Measurements from ENCODE around the gene COL4A6. TPM values are rescaled to one million over a fixed set of nuclear protein-coding genes. Genes with fewer than 3 reads are reported as not detected.

Gene COL4A6
- total RNA-seq, 2 donors from 2014 or later, result 0.73 to 1.0 TPM

DNA sequence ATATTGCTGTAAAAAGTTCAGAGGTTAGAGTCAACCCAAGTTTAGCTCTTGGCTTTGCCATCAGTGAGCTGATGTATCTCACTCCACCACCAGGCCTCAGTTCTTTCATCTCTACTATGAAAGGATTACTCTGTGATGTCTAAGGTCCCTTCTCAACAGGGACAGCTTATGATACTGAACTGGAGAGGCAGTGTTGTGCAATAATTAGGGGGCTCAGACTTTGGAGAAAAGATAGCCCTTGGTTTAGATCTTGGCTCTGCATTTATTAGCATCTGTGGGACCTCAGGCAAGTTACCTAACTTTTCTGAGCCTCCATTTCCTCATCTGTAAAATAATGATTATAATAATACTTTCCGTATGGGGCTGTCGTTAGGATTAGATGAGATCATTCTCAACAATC lies 89.0 kb downstream of the COL4A6 start:
- ATAC-seq (no peak), DNase-seq (no peak)
- intact Hi-C loops (cut with DNase I, micrococcal nuclease), result no loop called here

DNA sequence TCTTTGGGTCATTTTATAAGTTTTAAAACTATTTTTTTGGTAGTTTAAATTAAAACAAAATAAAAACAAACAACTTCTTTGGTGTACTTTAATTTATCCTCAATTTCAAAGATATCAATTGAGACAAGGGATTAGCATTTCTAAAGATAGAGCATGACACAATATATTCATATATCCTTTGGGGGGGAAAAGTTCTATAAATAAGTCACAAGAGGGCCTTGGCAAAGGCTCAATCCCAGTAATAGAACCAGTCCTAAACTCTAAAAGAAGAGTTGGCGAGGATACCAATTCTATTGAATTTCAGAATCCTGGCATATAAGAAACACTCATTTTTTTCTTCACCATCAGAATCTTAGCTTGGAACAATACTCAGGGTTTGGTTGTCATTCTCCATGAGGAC lies 89.7 kb downstream of the COL4A6 start:
- DNase-seq (no peak), ATAC-seq (no peak)
- intact Hi-C loops (cut with DNase I, micrococcal nuclease), result no loop called here

DNA sequence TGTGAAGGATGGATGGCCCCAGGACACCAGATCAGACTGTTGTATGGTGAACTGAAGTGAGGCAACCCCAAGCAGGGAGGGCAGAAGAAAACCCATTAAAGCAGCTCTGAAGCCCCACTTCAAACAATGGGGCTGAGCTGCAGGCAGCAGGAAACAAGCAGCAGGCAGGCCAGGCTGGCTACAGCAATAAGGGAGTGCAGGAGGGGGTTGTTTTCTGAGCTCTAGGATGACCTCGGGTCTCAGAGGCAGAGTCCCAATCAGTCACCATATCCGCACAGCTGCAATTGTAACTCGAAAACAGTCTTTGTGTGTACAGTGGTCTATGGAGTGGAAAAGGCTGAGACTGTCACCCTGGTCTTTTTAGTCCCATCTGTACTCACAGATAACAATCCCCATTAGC lies 90.4 kb downstream of the COL4A6 start:
- no peak for DNase-seq
- intact Hi-C loops (cut with DNase I, micrococcal nuclease), result no loop called here

DNA sequence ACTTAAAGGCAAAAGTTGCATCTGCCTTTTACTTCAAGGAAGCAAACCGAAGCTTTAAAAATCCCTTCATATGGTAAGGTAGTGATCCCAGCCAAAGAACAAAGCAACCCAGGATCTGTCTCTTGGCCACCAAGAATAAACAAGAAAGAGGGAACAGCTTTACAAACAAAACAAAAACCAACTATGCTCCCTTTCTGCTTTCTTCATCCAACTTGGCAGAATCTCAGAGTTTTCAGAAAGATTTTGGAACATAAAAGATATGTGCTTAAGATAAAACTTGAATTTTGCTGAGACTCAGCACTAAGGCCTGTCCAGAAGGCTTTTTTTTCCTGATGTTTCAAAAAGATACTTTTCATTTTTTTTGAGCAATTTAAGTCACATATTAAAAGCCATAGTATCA lies 94.0 kb downstream of the COL4A6 start:
- DNase-seq (no peak), ATAC-seq (no peak)
- intact Hi-C loops (cut with DNase I, micrococcal nuclease), result no loop called here

More for the DNA sequence above, 90.4 kb downstream of the COL4A6 start:
- ATAC-seq, result no peak

DNA sequence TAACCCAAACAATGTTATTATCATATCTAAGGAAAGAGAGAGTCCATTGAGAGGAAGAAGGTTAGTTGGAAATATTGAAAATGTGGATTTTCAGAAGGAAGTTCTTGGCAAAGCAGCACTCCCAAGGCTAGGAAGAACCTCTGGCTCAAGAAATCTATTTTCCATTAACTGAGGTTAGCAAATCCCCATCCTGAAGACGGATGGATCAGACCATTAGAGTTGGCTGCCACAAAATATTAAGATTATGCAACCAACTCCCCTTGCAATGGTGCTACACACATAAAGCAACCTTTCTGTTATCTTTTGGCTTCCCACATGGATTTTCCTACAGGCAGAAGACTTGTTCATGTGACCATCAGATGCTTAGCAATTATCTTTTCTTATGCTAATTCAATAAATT lies 96.3 kb downstream of the COL4A6 start:
- DNase-seq, result no peak
- intact Hi-C loops (cut with DNase I, micrococcal nuclease), result no loop called here
- no peak for ATAC-seq

DNA sequence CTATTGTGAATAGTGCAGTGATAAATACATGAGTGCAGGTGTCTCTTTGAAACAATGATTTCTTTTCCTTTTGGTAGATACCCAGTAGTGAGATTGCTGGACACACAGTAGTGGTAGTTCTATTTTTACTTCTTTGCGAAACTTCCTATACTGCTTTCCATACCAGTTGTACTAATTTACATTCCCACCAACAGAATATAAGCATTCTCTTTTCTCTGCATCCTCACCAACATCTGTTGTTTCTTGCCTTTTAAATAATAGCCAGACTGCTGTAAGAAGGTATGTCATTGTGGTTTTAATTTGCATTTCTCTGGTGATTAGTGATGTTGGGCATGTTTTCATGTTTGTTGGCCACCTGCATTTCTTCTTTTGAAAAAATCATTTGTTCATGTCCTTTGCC lies 105.9 kb downstream of the COL4A6 start:
- intact Hi-C loops (cut with DNase I, micrococcal nuclease), result no loop called here
- DNase-seq, result no peak
- ATAC-seq, result no peak

DNA sequence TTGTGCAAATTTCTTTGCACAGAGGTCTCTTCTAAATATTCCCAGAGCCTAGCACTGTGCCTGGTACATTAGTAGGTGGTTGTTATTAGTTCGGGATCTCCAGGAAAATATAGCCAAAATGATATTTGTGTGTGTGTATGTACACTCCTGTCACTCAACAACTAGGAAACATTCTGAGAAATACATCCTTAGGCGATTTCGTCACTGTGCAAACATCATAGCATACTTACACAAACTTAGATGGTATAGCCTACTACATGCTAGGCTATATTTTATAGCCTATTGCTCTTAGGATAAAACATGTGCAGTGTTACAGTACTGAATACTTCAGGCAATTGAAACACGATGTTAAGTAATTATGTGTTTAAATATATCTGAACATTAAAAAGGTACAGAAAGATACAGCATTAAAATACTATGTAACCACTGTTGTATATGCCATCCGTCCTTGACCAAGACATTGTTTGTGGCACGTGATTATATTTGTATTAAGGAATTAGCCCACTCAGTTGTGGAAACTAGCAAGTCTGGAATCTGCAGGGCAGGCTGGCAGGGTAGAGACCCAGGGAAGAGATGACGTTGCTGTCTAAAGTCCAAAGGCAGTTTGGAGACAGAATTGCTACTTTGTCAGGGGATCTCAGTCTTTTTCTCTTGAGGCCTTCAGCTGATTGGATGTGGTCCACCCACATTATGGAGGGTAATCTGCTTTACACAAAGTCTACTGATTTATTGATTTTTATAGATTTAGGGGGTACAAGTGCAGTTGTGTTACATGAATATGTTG lies 106.9 kb downstream of the COL4A6 start:
- ATAC-seq, result no peak
- intact Hi-C loops (cut with DNase I, micrococcal nuclease), result no loop called here
- no peak for DNase-seq

DNA sequence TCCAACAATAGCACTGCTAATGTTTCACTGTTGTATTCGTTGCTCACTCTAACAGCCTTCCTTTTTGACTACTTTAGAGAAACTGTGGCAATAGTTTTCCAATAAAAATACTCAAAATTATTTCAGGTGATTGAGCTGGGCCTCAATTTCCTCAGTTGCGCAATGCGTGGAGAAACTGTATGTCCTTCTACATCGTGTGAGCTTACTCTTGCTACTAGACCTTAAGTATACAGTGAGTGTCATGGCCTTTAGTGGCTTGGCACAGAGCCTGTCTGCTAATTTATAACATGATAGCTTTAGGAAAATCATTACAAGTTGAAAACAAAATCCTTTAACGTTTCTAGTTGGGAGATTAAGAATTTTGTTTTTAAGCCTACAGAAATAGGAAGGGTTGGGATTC lies 114.5 kb downstream of the COL4A6 start:
- intact Hi-C loops (cut with DNase I, micrococcal nuclease), result no loop called here
- ATAC-seq (no peak), DNase-seq (no peak)

DNA sequence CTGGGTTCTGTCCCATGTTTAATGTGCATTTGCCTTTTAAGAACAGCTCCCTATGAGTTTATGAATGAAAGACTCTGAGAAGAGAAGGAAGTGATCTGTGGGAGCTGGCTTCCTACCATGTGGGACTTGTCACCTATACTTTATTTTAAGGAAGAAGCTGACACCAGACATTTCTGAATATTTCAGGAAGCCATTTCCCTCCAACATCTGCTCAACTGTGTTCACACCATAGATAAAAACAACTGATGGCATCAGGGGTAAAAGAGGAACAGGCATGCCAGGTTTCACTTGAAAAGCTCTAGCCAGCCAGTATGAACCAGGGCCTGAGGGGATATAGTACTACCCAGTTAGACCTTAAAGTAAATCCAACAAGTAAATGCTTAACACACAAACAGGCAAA lies 116.0 kb downstream of the COL4A6 start:
- no peak for ATAC-seq
- intact Hi-C loops (cut with DNase I, micrococcal nuclease), result no loop called here

DNA sequence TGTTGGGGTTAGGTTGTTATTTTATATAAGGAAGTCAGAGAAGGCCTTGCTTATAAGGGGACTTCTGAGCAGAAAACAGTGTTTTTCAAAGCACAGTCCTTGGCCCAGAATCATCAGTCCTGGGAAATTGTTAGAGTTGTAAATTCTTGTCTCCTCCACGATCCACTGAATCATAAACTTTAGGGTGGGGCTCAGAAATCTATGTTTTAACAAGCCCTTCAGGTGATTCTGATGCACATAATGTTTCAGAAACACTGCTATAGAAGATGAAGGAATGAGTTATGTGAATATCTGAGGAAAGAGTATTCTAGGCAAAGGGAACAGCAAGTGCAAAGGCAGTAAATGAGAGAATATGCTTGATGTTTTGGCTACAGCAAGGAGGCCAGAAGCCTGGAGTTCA lies 121.8 kb downstream of the COL4A6 start:
- intact Hi-C loops (cut with DNase I, micrococcal nuclease), result no loop called here

More for the DNA sequence above, 116.0 kb downstream of the COL4A6 start:
- no peak for DNase-seq

DNA sequence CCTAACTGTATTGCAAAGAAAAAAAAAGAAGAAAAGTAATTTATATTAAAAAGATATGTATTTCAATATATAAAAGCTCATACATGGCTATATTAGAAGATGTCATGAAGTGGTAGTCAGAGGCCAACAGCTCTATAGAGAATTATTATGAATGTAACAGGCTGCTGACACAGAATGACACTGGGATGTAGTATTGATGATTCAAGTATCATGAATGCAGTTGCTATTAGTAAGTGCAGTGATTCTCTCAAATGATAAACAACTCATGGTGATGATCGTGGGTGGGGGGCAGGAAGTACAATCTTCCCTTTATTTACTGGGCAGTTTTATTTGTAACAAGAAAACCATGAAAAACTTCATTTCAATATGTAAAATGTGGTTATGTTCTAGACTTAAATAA lies 124.6 kb downstream of the COL4A6 start:
- no peak for DNase-seq
- intact Hi-C loops (cut with DNase I, micrococcal nuclease), result no loop called here
- ATAC-seq, result no peak

More for the DNA sequence above, 121.8 kb downstream of the COL4A6 start:
- no peak for DNase-seq
- ATAC-seq, result no peak

DNA sequence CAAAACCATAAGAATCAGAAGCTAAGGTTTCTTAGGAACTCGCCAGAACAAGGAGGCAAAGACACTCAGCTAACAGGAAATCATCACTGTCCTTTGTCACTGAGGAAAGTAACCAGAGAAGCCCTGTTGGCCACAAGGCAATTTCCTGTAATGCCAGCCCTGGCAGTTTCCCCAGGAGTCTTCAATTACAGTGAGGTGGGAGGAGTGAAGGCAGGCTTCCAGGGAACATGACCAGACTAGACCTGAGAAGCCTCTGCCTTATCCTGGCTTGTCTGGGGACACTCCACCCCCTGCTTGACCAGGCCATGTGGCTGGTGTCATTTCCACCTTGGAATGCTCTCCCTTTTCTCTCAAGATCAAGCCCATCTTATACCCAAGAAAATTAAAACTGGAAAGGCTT lies 125.3 kb downstream of the COL4A6 start:
- ATAC-seq (no peak), DNase-seq (no peak)
- intact Hi-C loops (cut with DNase I, micrococcal nuclease), result no loop called here

DNA sequence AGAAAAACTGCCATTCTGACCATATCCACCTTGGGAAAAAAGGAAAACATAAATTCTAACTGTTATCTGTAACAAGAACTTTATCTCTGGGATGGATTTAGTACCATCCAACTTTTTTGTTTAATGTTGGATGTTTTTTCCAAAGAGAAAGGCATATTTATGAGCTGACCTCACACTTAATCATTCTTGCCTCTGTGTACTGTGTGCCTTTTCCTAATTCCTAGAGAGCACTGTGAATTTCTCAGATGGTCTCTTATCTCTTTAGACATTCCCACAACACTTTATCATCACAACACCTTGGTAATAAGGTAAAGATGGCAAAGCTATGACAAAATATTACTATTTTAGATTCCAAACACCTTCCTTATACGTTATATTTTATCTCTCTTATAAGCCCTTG lies 126.2 kb downstream of the COL4A6 start:
- ATAC-seq, result no peak
- intact Hi-C loops (cut with DNase I, micrococcal nuclease), result no loop called here

DNA sequence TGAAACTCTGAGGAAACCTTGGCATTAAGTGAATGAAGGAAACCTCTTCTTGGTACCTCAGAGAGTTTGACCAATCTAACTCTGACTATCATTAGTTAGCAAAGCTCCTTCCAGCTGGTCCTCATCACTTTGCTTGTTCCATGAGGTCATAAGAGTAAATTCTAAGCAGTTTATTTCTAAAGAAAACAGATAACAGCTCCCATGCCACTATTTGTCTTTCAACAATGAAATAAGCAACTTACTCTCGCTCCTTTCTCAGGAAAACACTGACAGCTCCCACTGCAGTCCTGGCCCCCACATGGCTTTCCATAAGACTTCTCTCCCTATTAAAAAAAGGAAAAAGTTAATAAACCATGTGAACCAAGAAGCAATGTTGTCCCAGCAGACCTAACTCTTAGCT lies 127.7 kb downstream of the COL4A6 start:
- DNase-seq (no peak), ATAC-seq (no peak)
- intact Hi-C loops (cut with DNase I, micrococcal nuclease), result no loop called here

More for the DNA sequence above, 126.2 kb downstream of the COL4A6 start:
- no peak for DNase-seq

DNA sequence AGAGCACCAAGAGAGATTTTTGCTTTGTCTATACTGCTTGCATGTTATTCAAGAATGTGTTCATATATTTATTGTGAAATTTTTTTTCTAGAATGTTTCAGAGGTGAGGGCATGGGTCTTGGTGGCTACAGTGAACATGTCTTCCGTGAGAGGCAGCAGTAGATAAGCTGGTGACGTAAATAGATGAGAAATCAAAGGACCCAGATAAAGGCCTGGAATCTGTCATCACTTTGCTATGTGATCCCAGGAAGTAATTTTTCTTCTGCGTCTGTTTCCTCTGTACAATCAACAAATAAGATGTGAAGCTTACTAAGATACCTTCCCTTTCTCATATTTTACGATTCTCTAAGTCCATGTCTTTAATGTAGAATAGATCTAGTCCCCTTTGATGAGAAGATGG lies 129.1 kb downstream of the COL4A6 start:
- DNase-seq (no peak), ATAC-seq (no peak)
- intact Hi-C loops (cut with DNase I, micrococcal nuclease), result no loop called here

DNA sequence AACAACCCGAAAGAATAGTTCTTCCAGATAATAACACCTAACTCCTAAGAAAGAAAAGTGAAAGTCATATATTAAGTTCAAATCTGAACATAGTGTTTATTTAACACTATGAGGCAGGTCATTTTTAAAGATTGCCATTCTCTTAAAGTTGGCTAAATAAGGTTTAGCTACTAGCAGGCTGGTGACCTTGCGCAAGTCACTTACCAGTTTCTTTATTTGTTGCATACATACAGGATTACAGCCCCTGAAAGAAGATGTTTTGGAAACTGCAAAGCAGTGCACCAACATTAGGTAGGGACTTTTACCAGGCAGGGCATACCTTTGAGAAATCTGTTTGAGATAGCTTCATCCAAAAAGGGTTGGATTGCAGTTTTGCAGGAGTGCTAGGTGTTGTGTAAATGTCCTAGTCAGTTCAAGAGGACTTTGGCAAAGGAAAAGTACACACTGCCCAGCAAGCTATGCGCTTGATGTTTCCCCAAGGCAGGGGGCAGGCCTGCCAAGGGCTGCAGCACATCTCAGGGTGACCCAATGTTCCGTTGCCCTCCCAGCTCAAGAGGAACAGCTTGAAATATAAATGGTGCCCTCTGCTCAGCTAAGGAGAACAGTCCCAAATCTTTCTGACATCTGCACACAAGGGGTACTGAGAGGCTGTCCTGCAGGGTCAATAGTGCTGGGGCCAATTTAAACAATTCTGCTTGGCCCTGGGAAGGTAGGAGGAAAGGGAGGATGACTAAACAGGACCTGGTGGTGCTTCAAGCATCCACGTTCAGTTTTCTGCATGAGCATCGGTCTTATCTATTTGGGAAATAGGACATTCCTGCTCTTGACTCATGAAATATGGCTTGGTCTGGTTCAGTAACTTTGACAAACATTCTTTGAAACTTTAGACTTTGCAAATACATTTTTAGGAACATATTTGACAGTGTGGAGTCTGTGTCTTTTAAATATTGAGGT lies 130.8 kb downstream of the COL4A6 start:
- intact Hi-C loops (cut with DNase I, micrococcal nuclease), result no loop called here
- DNase-seq (no peak), ATAC-seq (no peak)

DNA sequence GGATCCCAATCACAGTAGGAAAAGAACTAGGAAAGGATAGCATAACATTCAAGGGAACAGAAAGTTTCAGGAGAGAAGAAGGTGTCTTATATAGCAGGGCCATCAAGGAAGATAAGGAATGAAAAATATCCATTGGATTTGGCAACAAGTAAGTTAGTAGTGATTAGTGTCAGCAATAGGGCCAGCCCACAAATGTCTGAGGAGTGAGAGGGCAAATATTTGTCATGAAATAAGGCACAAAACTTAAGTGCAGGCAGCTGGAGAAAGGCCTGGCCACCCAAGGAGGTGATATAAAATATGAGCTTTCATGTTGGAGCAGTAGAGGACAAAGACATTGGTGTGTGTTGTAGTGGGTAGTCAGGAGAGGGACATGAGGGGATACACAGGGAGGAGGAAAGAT lies 132.1 kb downstream of the COL4A6 start:
- no peak for ATAC-seq

DNA sequence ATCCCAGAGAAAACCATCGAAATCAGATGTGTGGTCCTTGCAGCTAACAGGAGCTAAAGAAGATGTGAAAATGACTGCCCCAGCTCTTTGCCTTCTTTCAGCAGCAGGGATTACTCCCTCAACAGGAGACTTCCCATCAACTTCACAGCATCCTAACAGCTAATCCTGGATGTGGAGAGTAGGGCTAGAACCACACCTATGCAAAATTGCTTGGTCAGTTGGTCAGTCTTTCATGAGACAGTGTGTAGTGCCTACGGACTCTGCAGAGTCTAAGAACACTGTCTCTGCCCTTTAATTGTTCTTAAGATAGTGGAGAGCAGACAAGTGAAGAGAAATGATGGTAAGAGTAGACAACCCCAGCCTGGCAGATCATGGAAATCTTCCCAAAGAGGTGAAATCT lies 133.5 kb downstream of the COL4A6 start:
- DNase-seq (no peak), ATAC-seq (no peak)
- intact Hi-C loops (cut with DNase I, micrococcal nuclease), result no loop called here

More for the DNA sequence above, 132.1 kb downstream of the COL4A6 start:
- intact Hi-C loops (cut with DNase I, micrococcal nuclease), result no loop called here
- DNase-seq, result no peak

DNA sequence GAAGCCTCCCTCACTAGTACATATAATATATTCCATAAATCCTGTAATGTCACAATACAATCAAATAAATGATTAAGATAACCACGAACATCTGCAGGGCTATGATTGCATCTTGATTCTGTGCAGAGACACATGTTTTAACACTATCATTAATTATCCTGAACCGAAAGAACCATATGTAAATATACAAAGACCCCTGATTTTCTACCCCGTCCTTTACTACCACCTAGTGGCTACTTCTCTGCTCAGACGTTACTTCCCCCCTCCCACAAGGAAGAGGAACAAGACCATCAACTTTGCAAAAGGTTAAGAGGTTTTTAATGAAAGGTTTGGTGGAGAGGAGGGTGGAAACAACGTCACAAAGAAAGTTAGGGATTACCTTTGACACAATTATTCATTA lies 134.0 kb downstream of the COL4A6 start:
- DNase-seq, result no peak
- intact Hi-C loops (cut with DNase I, micrococcal nuclease), result no loop called here
- no peak for ATAC-seq

DNA sequence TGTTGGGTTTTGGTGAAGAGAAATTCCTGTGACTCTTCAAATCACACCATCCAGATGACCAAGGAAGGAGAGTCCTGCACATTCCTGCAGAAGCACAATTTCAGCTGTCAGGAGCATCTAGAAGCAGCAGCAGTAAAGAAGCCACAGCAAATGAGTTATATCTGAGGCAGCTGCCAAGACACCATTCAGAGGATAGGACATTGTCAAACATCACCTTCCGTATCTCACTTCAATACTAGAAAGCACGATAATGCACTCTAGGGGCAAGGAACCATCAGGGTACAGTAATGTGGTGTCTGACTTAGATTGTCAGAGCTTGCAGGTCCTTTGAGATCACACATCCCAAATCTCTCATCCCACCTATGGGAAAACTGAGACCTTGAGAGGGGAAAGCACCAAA lies 134.5 kb downstream of the COL4A6 start:
- DNase-seq (no peak), ATAC-seq (no peak)
- intact Hi-C loops (cut with DNase I, micrococcal nuclease), result no loop called here

Measured in left colon (tissue), 2 donors.